H1 (cell line): ENCODE measurements around the gene MTNR1A. TPM values are rescaled to one million over a fixed set of nuclear protein-coding genes. Genes with fewer than 3 reads are reported as not detected.

Experiments
- CTCF ChIA-PET: fragments of 300-600 bp; sonication (Branson Sonifier 250); formaldehyde crosslinking; loops from one replicate; lab custom pipeline; 2021; ENCODE audit not compliant: partially characterized antibody; lab: Charles Lee
- POLR2A ChIA-PET: fragments of 300-600 bp; sonication (Branson Sonifier 250); formaldehyde crosslinking; loops from one replicate; lab custom pipeline; 2021; ENCODE audit warnings: inconsistent platforms; ENCODE audit not compliant: partially characterized antibody; lab: Charles Lee
- DNase-seq, 2 experiments: peaks; one replicate each; pipeline versions ENCODE4 v3.0.0 to v3.0.0-alpha.2; 2010 to 2022; ENCODE audit warnings: low spot score in 2 of 2, low read depth in 1 of 2, mixed read lengths in 1 of 2
- FAIRE-seq: peaks from 2 replicates; lab custom pipeline; 2011; peaks lifted over from hg19 to GRCh38; lab: Jason Lieb, UNC
- H2AFZ ChIP-seq: 2 replicates; pipeline ENCODE4 v1.8.1; 2012; ENCODE audit warnings: low read length, inconsistent platforms
- H2AK5ac ChIP-seq: 2 replicates; pipeline ENCODE4 v1.6.1; 2013; ENCODE audit warnings: low read depth, low read length
- H2BK120ac ChIP-seq: replicated peaks from 2 replicates; pipeline ENCODE3; 2013; ENCODE audit warnings: low read depth, low read length, inconsistent platforms
- H2BK12ac ChIP-seq: 2 replicates; pipeline ENCODE4 v1.6.1; 2013; ENCODE audit warnings: low read depth, low read length
- H2BK15ac ChIP-seq: 2 replicates; pipeline ENCODE4 v1.6.1; 2013; ENCODE audit warnings: low read length
- H2BK20ac ChIP-seq: 2 replicates; pipeline ENCODE4 v1.6.1; 2013; ENCODE audit warnings: low read length
- H2BK5ac ChIP-seq: 2 replicates; pipeline ENCODE4 v1.6.1; 2013; ENCODE audit warnings: low read depth, low read length
- H3K14ac ChIP-seq: 2 replicates; pipeline ENCODE4 v1.6.1; 2013; ENCODE audit warnings: inconsistent platforms; ENCODE audit not compliant: insufficient read length
- H3K18ac ChIP-seq: 2 replicates; pipeline ENCODE4 v1.6.1; 2013; ENCODE audit warnings: low read length; ENCODE audit errors: extremely low read depth
- H3K23ac ChIP-seq: 2 replicates; pipeline ENCODE4 v1.6.1; 2013; ENCODE audit warnings: inconsistent platforms; ENCODE audit not compliant: insufficient read length
- H3K23me2 ChIP-seq: 2 replicates; pipeline ENCODE4 v1.6.1; 2013; ENCODE audit warnings: low read depth, low read length
- H3K27ac ChIP-seq: 2 replicates; pipeline ENCODE4 v1.6.1; 2011; ENCODE audit warnings: low read depth, low read length, inconsistent platforms
- H3K27me3 ChIP-seq, 4 experiments: replicated peaks in 1 of 4; 1 replicate in 1 of 4; 2 replicates in 3 of 4; pipeline versions ENCODE4 v1.6.1 to v1.8.1; 2011 to 2013; ENCODE audit warnings: low read length in 3 of 4, mild to moderate bottlenecking in 3 of 4, inconsistent platforms in 2 of 4, mixed read lengths in 2 of 4, moderate library complexity in 1 of 4; ENCODE audit not compliant: control insufficient read depth in 3 of 4, insufficient read depth in 3 of 4; ENCODE audit errors: extremely low read depth in 1 of 4
- H3K36me3 ChIP-seq, 4 experiments: 2 replicates each; pipeline versions ENCODE4 v1.6.1 to v1.8.1; 2011 to 2013; ENCODE audit warnings: mild to moderate bottlenecking in 4 of 4, low read length in 3 of 4, moderate library complexity in 2 of 4, control low read depth in 1 of 4, inconsistent platforms in 1 of 4; ENCODE audit not compliant: insufficient read depth in 4 of 4, control insufficient read depth in 2 of 4
- H3K4ac ChIP-seq: replicated peaks from 2 replicates; pipeline ENCODE3; 2013; ENCODE audit warnings: low read length, low read depth, mixed read lengths, inconsistent platforms; ENCODE audit not compliant: insufficient read length
- H3K4me1 ChIP-seq, 4 experiments: replicated peaks in 1 of 4; 1 replicate in 1 of 4; 2 replicates in 3 of 4; pipeline versions ENCODE4 v1.6.1 to v1.8.1; 2011 to 2013; ENCODE audit warnings: low read length in 3 of 4, inconsistent platforms in 2 of 4, mixed read lengths in 1 of 4; ENCODE audit not compliant: insufficient read depth in 4 of 4, control insufficient read depth in 3 of 4
- H3K4me2 ChIP-seq, 2 experiments: 2 replicates each; pipeline versions ENCODE4 v1.6.1 to v1.8.1; 2011 to 2013; ENCODE audit warnings: low read depth in 2 of 2, low read length in 2 of 2, control low read depth in 1 of 2, inconsistent platforms in 1 of 2, mild to moderate bottlenecking in 1 of 2; ENCODE audit not compliant: insufficient read depth in 1 of 2
- H3K4me3 ChIP-seq, 4 experiments: fragments of 200-600, 300-600 bp in 1 of 4; sonication (generic), shearing (Covaris generic), sonication (Bioruptor Twin) in 1 of 4; 2 replicates each; pipeline versions ENCODE4 v1.5.1 to v1.8.1; 2011 to 2016; ENCODE audit warnings: low read length in 4 of 4, low read depth in 3 of 4, control low read depth in 2 of 4, inconsistent platforms in 2 of 4, mild to moderate bottlenecking in 2 of 4, mixed read lengths in 1 of 4, moderate library complexity in 1 of 4; ENCODE audit not compliant: insufficient read depth in 2 of 4; ENCODE audit errors: extremely low read depth in 1 of 4
- H3K56ac ChIP-seq: replicated peaks from 2 replicates; pipeline ENCODE3; 2013; ENCODE audit warnings: low read depth, mild to moderate bottlenecking, mixed read lengths, low read length, inconsistent platforms; ENCODE audit not compliant: insufficient read length
- H3K79me1 ChIP-seq: 2 replicates; pipeline ENCODE4 v1.6.1; 2013; ENCODE audit warnings: low read depth, low read length, control low read depth
- H3K79me2 ChIP-seq, 2 experiments: 2 replicates each; pipeline versions ENCODE4 v1.6.1 to v1.8.1; 2012 to 2013; ENCODE audit warnings: low read length in 2 of 2, mild to moderate bottlenecking in 2 of 2, inconsistent platforms in 1 of 2; ENCODE audit not compliant: insufficient read depth in 2 of 2, control insufficient read depth in 1 of 2
- H3K9ac ChIP-seq, 4 experiments: replicated peaks in 1 of 4; 1 replicate in 1 of 4; 2 replicates in 3 of 4; pipeline versions ENCODE4 v1.6.1 to v1.8.1; 2011 to 2013; ENCODE audit warnings: low read depth in 3 of 4, low read length in 3 of 4, control low read depth in 2 of 4, mild to moderate bottlenecking in 2 of 4, moderate library complexity in 2 of 4, inconsistent platforms in 1 of 4; ENCODE audit errors: extremely low read depth in 1 of 4
- H3K9me3 ChIP-seq, 2 experiments: 2 replicates each; pipeline versions ENCODE4 v1.6.1 to v1.8.1; 2012 to 2013; ENCODE audit warnings: mild to moderate bottlenecking in 2 of 2, moderate library complexity in 2 of 2, control low read depth in 1 of 2, inconsistent platforms in 1 of 2, low read depth in 1 of 2, low read length in 1 of 2, mixed read lengths in 1 of 2; ENCODE audit not compliant: insufficient read depth in 2 of 2
- H4K20me1 ChIP-seq, 2 experiments: replicated peaks in 1 of 2; 2 replicates each; pipeline versions ENCODE3 to v1.8.1; 2011 to 2013; ENCODE audit warnings: inconsistent platforms in 2 of 2, low read length in 2 of 2, mild to moderate bottlenecking in 1 of 2; ENCODE audit not compliant: insufficient read depth in 2 of 2, control insufficient read depth in 1 of 2
- H4K5ac ChIP-seq: 2 replicates; pipeline ENCODE4 v1.6.1; 2013; ENCODE audit warnings: low read length, low read depth, mixed read lengths, inconsistent platforms; ENCODE audit not compliant: insufficient read length
- H4K8ac ChIP-seq: 2 replicates; pipeline ENCODE4 v1.8.0; 2013; ENCODE audit warnings: mild to moderate bottlenecking, moderate library complexity, low read length, inconsistent platforms; ENCODE audit not compliant: insufficient read depth; ENCODE audit errors: extremely low read depth
- H4K91ac ChIP-seq: replicated peaks from 2 replicates; pipeline ENCODE3; 2013; ENCODE audit warnings: low read length, mixed read lengths, inconsistent platforms; ENCODE audit not compliant: insufficient read length
- BCL11A ChIP-seq, 2 experiments: IDR thresholded peaks; one replicate each; pipeline ENCODE4 v1.6.1; 2011; ENCODE audit warnings: low read depth in 2 of 2, low read length in 2 of 2, mild to moderate bottlenecking in 2 of 2
- FOSL1 ChIP-seq: IDR thresholded peaks from 2 replicates; pipeline ENCODE4 v1.6.1; 2011; ENCODE audit warnings: mild to moderate bottlenecking, low read depth, low read length, moderate library complexity; ENCODE audit not compliant: insufficient read depth
- JUND ChIP-seq: IDR thresholded peaks from 2 replicates; pipeline ENCODE4 v1.6.1; 2011; ENCODE audit warnings: mild to moderate bottlenecking, improper control_type of control experiment, low read length
- KDM5A ChIP-seq: fragments of 200-600 bp; IDR thresholded peaks from 2 replicates; pipeline ENCODE4 v1.7.1; 2012; ENCODE audit warnings: mild to moderate bottlenecking, low read length, inconsistent platforms, mixed read lengths
- MAFK ChIP-seq: IDR thresholded peaks from 2 replicates; pipeline ENCODE4 v1.6.1; 2012; ENCODE audit warnings: low read depth, mild to moderate bottlenecking, improper control_type of control experiment, low read length
- POLR2AphosphoS5 ChIP-seq: IDR thresholded peaks from 2 replicates; pipeline ENCODE4 v1.6.1; 2011; ENCODE audit warnings: low read depth, low read length
- RBBP5 ChIP-seq: IDR thresholded peaks from 2 replicates; pipeline ENCODE4 v1.7.1; 2012; ENCODE audit warnings: low read depth, mild to moderate bottlenecking, inconsistent platforms, low read length, moderate library complexity, borderline replicate concordance
- SIRT6 ChIP-seq: IDR thresholded peaks from one replicate; pipeline ENCODE4 v1.7.1; 2012; ENCODE audit warnings: low read length, inconsistent platforms
- SUZ12 ChIP-seq: fragments of 200-600 bp; sonication (generic); IDR thresholded peaks from 2 replicates; pipeline ENCODE4 v1.6.1; 2012; ENCODE audit warnings: mild to moderate bottlenecking, inconsistent platforms, low read length, moderate library complexity, mixed read lengths
- TCF12 ChIP-seq: IDR thresholded peaks from 2 replicates; pipeline ENCODE4 v1.6.1; 2011; ENCODE audit warnings: low read depth, mild to moderate bottlenecking, low read length
- WGBS, 2 experiments: shearing (Covaris generic) in 1 of 2; methylation state at CpG; one replicate each; pipeline versions ENCODE4 v1.1.6 to v1.1.7; 2013 to 2015; ENCODE audit warnings: low lambda C conversion rate in 2 of 2, mixed read lengths in 2 of 2, inconsistent platforms in 1 of 2, low coverage in 1 of 2, missing lambda C conversion rate in 1 of 2; ENCODE audit not compliant: insufficient replicate concordance in 2 of 2, insufficient coverage in 1 of 2, insufficient read length in 1 of 2; ENCODE audit errors: extremely low coverage in 1 of 2, missing lambda C conversion rate in 1 of 2; 5-methylcytosine and 5-hydroxymethylcytosine counted together
- polyA plus RNA-seq, 7 experiments: library from polyadenylated mRNA; depleted of rRNA in 3 of 7; stranded (reverse) in 5 of 7; unstranded in 2 of 7; fragments of >200 nt in 5 of 7; fragments of 200-250 nt in 2 of 7; gene quantifications; 1 replicate in 5 of 7; 2 replicates in 1 of 7; 4 replicates in 1 of 7; pipeline versions ENCODE4 v1.2.1 to v1.2.3, GENCODE V29; 2011 to 2013; ENCODE audit warnings: missing spikeins in 2 of 7, mixed read lengths in 2 of 7
- total RNA-seq: library from RNA; stranded (reverse); fragmentation: NEBNext Ultra II Directional; extraction: Animal tissue kit (Norgen Biotek cat#: 25700); gene quantifications from 2 replicates; pipeline ENCODE4 v1.2.1, GENCODE V29; 2021

The MTNR1A gene
- total and polyA plus RNA-seq, 2 of the 8 experiments (the other 6 are each of a cell fraction or from before 2014, with no cell fraction given) = 0.45 to 1.0 TPM

GRCh38 chr4:186494496-186494895 lies 60.9 kb downstream of the MTNR1A start:
- ChIA-PET CTCF (no interaction called here), POLR2A (no interaction called here)
- Histone ChIP-seq H3K27ac (no peak overlapping the region), H2AFZ (no peak overlapping the region), H4K20me1 (no peaks in the 10 kb centered on the region), H3K56ac (no peak overlapping the region), H4K91ac (no peak overlapping the region), H2AK5ac (no peak overlapping the region), H3K4me3 (no peak overlapping the region), H3K9me3 (peaks cover 8 to 10% of the 10 kb centered on the region in 2 experiments), H3K14ac (no peak overlapping the region), H2BK120ac (no peak overlapping the region), H3K9ac (no peak overlapping the region), H3K23me2 (no peaks in the 10 kb centered on the region), H2BK15ac (no peak overlapping the region), H3K36me3 (no peaks in the 10 kb centered on the region), H4K8ac (no peak overlapping the region), H3K4ac (no peak overlapping the region), H3K18ac (no peak overlapping the region), H3K79me1 (no peaks in the 10 kb centered on the region), H2BK20ac (no peak overlapping the region), H3K27me3 (no peaks in the 10 kb centered on the region), H2BK12ac (no peak overlapping the region), H3K4me1 (no peaks in the 10 kb centered on the region), H3K23ac (no peak overlapping the region), H3K79me2 (no peaks in the 10 kb centered on the region), H2BK5ac (no peak overlapping the region), H4K5ac (no peak overlapping the region), H3K4me2 (no peak overlapping the region)
- DNase-seq (no peak), FAIRE-seq (no peak)
- WGBS, 2 experiments = 93% methylated on average over 1 of the region's 1 CpG; no CpG with 5 or more reads in 1 of the 2 experiments
- TF ChIP-seq SIRT6 (no peak), MAFK (no peak), JUND (no peak), SUZ12 (no peak), BCL11A (IDR thresholded peaks at IDR 0.05; ENCODE audit: low read depth in 2 of 2, low read length in 2 of 2) (no peak), POLR2AphosphoS5 (no peak), RBBP5 (no peak), TCF12 (no peak), KDM5A (no peak), FOSL1 (no peak)
